Measurements from ENCODE around the gene MAGEA11. TPM values are rescaled to one million over a fixed set of nuclear protein-coding genes. Genes with fewer than 3 reads are reported as not detected.

Gene MAGEA11
- total and polyA plus RNA-seq, 2 of the 8 experiments (the other 6 are each of a cell fraction or from before 2014, with no cell fraction given): not detected

DNA sequence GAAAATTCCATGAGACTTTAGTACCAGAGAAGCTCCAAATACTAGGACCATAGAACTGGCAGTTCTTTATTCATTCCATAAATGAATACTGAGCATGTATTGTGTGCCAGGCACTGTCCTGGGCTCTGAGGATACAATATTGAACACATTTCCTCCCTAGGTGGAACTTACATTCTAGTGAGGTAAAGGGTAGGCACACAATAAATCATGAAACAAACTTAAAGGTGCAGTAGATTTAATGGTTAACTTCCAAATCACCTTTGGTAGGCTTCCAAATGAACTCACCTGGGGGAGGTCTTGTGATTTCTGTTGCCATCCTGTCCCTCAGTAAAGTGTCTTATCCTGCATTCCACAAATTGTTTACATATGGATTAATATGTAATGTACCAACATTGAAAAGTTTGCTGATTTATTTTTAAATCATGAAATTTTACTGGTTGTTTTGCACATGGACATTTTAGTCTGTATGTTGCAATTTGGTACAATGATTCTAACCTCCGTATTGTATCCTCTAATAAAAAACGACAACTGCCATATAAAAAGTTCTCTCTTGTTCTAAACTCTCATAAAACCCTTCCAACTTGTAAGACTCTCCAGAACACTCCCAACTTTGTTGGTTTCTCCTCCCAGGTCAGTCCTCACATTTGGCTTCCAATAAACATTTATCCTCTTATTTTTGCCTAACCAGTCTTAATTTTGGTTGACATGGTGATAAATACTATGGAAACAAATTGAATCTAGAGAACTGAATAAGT, 4.5 kb upstream of the MAGEA11 start:
- FAIRE-seq: no peak
- no peak overlapping the region for H3K4me2 ChIP-seq (ENCODE audit: insufficient read depth in 1 of 2, low read depth in 2 of 2, low read length in 2 of 2)
- no peaks in the 10 kb centered on the region for H3K23me2 ChIP-seq (ENCODE audit: low read depth, low read length)
- WGBS, 2 experiments (ENCODE audit: extremely low coverage in 1 of 2, insufficient coverage in 1 of 2, insufficient read length in 1 of 2, insufficient replicate concordance in 2 of 2, low coverage in 1 of 2, low lambda C conversion rate in 2 of 2, missing lambda C conversion rate in 1 of 2): 73% methylated on average over 2 of the region's 2 CpGs; no CpG with 5 or more reads in 1 of the 2 experiments
- no peak overlapping the region for H3K4me3 ChIP-seq (ENCODE audit: extremely low read depth in 1 of 4, insufficient read depth in 2 of 4, low read depth in 3 of 4, low read length in 4 of 4)
- H2BK20ac ChIP-seq (ENCODE audit: low read length): no peak overlapping the region
- no peak overlapping the region for H4K91ac ChIP-seq (replicated peaks; ENCODE audit: insufficient read length, low read length)
- H2BK15ac ChIP-seq (ENCODE audit: low read length): no peak overlapping the region
- no peak overlapping the region for H2AK5ac ChIP-seq (ENCODE audit: low read depth, low read length)
- no peaks in the 10 kb centered on the region for H3K4me1 ChIP-seq (replicated peaks in 1 of 4; ENCODE audit: control insufficient read depth in 3 of 4, insufficient read depth in 4 of 4, low read length in 3 of 4)
- H2BK5ac ChIP-seq (ENCODE audit: low read depth, low read length): no peak overlapping the region
- H3K79me2 ChIP-seq (ENCODE audit: control insufficient read depth in 1 of 2, insufficient read depth in 2 of 2, low read length in 2 of 2): no peaks in the 10 kb centered on the region
- no peak overlapping the region for H3K56ac ChIP-seq (replicated peaks; ENCODE audit: insufficient read length, low read depth, low read length)
- DNase-seq (ENCODE audit: low read depth in 1 of 2, low spot score in 2 of 2): no peak
- H2BK12ac ChIP-seq (ENCODE audit: low read depth, low read length): no peak overlapping the region
- no peaks in the 10 kb centered on the region for H3K36me3 ChIP-seq (ENCODE audit: control insufficient read depth in 2 of 4, insufficient read depth in 4 of 4, low read length in 3 of 4)
- ChIA-PET POLR2A (ENCODE audit: partially characterized antibody) (no interaction called here), CTCF (ENCODE audit: partially characterized antibody) (no interaction called here)
- no peaks in the 10 kb centered on the region for H3K9me3 ChIP-seq (ENCODE audit: insufficient read depth in 2 of 2, low read depth in 1 of 2, low read length in 1 of 2)
- H2BK120ac ChIP-seq (replicated peaks; ENCODE audit: low read depth, low read length): no peak overlapping the region
- no peak overlapping the region for H3K9ac ChIP-seq (replicated peaks in 1 of 4; ENCODE audit: extremely low read depth in 1 of 4, low read depth in 3 of 4, low read length in 3 of 4)
- H2AFZ ChIP-seq (ENCODE audit: low read length): no peak overlapping the region
- no peak overlapping the region for H4K8ac ChIP-seq (ENCODE audit: extremely low read depth, insufficient read depth, low read length)
- no peak overlapping the region for H3K14ac ChIP-seq (ENCODE audit: insufficient read length)
- H3K18ac ChIP-seq (ENCODE audit: extremely low read depth, low read length): no peak overlapping the region
- H4K5ac ChIP-seq (ENCODE audit: insufficient read length, low read depth, low read length): no peak overlapping the region
- no peaks in the 10 kb centered on the region for H4K20me1 ChIP-seq (replicated peaks in 1 of 2; ENCODE audit: control insufficient read depth in 1 of 2, insufficient read depth in 2 of 2, low read length in 2 of 2)
- H3K27me3 ChIP-seq (replicated peaks in 1 of 4; ENCODE audit: control insufficient read depth in 3 of 4, extremely low read depth in 1 of 4, insufficient read depth in 3 of 4, low read length in 3 of 4): no peaks in the 10 kb centered on the region
- TF ChIP-seq ZNF274 (IDR thresholded peaks at IDR 0.05; ENCODE audit: borderline replicate concordance, extremely low read depth, low read length) (no peak), BCL11A (IDR thresholded peaks at IDR 0.05; ENCODE audit: low read depth in 2 of 2, low read length in 2 of 2) (no peak)
- no peak overlapping the region for H3K27ac ChIP-seq (ENCODE audit: low read depth, low read length)
- H3K79me1 ChIP-seq (ENCODE audit: low read depth, low read length): no peaks in the 10 kb centered on the region
- no peak overlapping the region for H3K4ac ChIP-seq (replicated peaks; ENCODE audit: insufficient read length, low read depth, low read length)
- H3K23ac ChIP-seq (ENCODE audit: insufficient read length): no peak overlapping the region
